Measurements from ENCODE around the gene SOHLH1.

SOHLH1 gene

DNA sequence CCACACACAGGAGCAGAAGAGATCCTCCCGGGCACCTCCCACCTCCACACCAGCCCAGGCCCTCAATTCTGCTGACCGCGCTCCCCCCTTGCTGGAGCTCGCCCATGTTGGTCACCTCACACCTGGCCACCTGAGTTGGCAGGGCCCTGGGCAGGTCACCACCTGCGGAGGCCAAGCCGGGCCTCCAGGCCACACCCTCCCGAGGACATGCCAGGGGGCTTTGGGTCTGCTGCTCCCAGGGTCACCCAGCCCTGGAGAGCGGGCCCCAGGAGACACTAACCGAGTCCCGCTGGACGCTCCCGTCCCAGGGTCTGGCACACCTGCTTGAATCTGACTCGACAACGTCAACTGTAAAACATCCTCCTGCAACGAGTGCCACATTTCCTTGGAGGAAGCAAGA lies 2.1 kb downstream of the SOHLH1 start:
- H3K9me2 ChIP-seq (replicated peaks; ENCODE audit: control insufficient read depth, low read length) = no peaks in the 10 kb centered on the region
- no peaks in the 10 kb centered on the region for H4K20me1 ChIP-seq (ENCODE audit: control insufficient read depth, insufficient read depth, low read depth, low read length)
- no peaks in the 10 kb centered on the region for H3F3A ChIP-seq (ENCODE audit: control insufficient read depth, insufficient read depth)

DNA sequence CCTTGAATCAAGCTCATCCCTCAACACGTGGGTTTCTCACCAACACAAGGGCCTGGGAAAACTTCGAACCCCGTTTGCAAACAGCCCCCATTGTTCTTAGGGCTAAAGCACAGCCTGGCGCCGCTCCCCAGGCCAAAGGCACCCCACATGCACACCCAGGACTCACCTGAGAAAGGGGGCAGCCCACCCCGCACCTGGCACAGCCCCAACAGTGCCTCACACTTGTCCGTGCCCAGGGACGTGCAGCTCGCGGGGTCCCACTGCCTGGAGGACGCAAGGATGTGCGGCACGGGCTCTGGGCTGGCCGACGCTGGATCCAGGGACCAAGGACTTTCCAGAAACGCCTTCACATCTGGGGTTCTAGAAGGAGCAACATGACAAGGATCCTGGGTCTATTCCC lies 2.8 kb downstream of the SOHLH1 start:
- TF ChIP-seq CTCF (IDR thresholded peaks at IDR 0.05; ENCODE audit: low read depth, low read length, poor library complexity, severe bottlenecking) (no peak), EZH2phosphoT487 (IDR thresholded peaks at IDR 0.05; ENCODE audit: borderline replicate concordance, low read length) (no peak)
- Histone ChIP-seq H3K79me2 (ENCODE audit: control insufficient read depth, low read length) (no peaks in the 10 kb centered on the region), H3K4me3 (ENCODE audit: low read length) (no peak overlapping the region), H3K9me2 (replicated peaks; ENCODE audit: control insufficient read depth, low read length) (no peaks in the 10 kb centered on the region), H4K20me1 (ENCODE audit: control insufficient read depth, insufficient read depth, low read depth, low read length) (no peaks in the 10 kb centered on the region), H3K27me3 (ENCODE audit: control insufficient read depth, low read length) (no peaks in the 10 kb centered on the region), H3K27ac (ENCODE audit: low read depth, low read length) (no peak overlapping the region), H3K4me2 (ENCODE audit: low read length) (no peak overlapping the region), H3K36me3 (ENCODE audit: control insufficient read depth, low read length) (no peaks in the 10 kb centered on the region), H3F3A (ENCODE audit: control insufficient read depth, insufficient read depth) (no peaks in the 10 kb centered on the region), H3K9me3 (ENCODE audit: control insufficient read depth, insufficient read depth, low read length) (no peaks in the 10 kb centered on the region), H3K4me1 (ENCODE audit: control insufficient read depth, low read length) (no peaks in the 10 kb centered on the region)

More for the DNA sequence above, 2.1 kb downstream of the SOHLH1 start:
- Histone ChIP-seq H3K4me3 (ENCODE audit: low read length) (no peak overlapping the region), H3K27me3 (ENCODE audit: control insufficient read depth, low read length) (no peaks in the 10 kb centered on the region), H3K27ac (ENCODE audit: low read depth, low read length) (no peak overlapping the region), H3K9me3 (ENCODE audit: control insufficient read depth, insufficient read depth, low read length) (no peaks in the 10 kb centered on the region), H3K36me3 (ENCODE audit: control insufficient read depth, low read length) (no peaks in the 10 kb centered on the region), H3K79me2 (ENCODE audit: control insufficient read depth, low read length) (no peaks in the 10 kb centered on the region), H3K4me2 (ENCODE audit: low read length) (no peak overlapping the region), H3K4me1 (ENCODE audit: control insufficient read depth, low read length) (no peaks in the 10 kb centered on the region)
- TF ChIP-seq EZH2phosphoT487 (IDR thresholded peaks at IDR 0.05; ENCODE audit: borderline replicate concordance, low read length) = no peak
- TF ChIP-seq CTCF (IDR thresholded peaks at IDR 0.05; ENCODE audit: low read depth, low read length, poor library complexity, severe bottlenecking) = no peak

- H3K36me3 ChIP-seq (ENCODE audit: control insufficient read depth, low read length) = no peaks in the 10 kb centered on the region
- TF ChIP-seq EZH2phosphoT487 (IDR thresholded peaks at IDR 0.05; ENCODE audit: borderline replicate concordance, low read length) (no peak), CTCF (IDR thresholded peaks at IDR 0.05; ENCODE audit: low read depth, low read length, poor library complexity, severe bottlenecking) (no peak)
- no peaks in the 10 kb centered on the region for H3F3A ChIP-seq (ENCODE audit: control insufficient read depth, insufficient read depth)
- no peaks in the 10 kb centered on the region for H3K9me2 ChIP-seq (replicated peaks; ENCODE audit: control insufficient read depth, low read length)
- no peaks in the 10 kb centered on the region for H3K9me3 ChIP-seq (ENCODE audit: control insufficient read depth, insufficient read depth, low read length)
- H3K4me3 ChIP-seq (ENCODE audit: low read length) = no peak overlapping the region
- no peaks in the 10 kb centered on the region for H3K27me3 ChIP-seq (ENCODE audit: control insufficient read depth, low read length)
- H3K4me2 ChIP-seq (ENCODE audit: low read length) = no peak overlapping the region
- no peaks in the 10 kb centered on the region for H4K20me1 ChIP-seq (ENCODE audit: control insufficient read depth, insufficient read depth, low read depth, low read length)
- no peaks in the 10 kb centered on the region for H3K4me1 ChIP-seq (ENCODE audit: control insufficient read depth, low read length)
- no peaks in the 10 kb centered on the region for H3K79me2 ChIP-seq (ENCODE audit: control insufficient read depth, low read length)
- no peak overlapping the region for H3K27ac ChIP-seq (ENCODE audit: low read depth, low read length)
Observed at GRCh38 chr9:135695642-135696041, 3.6 kb downstream of the SOHLH1 start.

- H3K79me2 ChIP-seq (ENCODE audit: control insufficient read depth, low read length) = no peaks in the 10 kb centered on the region
- no peak for TF ChIP-seq CTCF (IDR thresholded peaks at IDR 0.05; ENCODE audit: low read depth, low read length, poor library complexity, severe bottlenecking)
- TF ChIP-seq EZH2phosphoT487 (IDR thresholded peaks at IDR 0.05; ENCODE audit: borderline replicate concordance, low read length) = no peak
- no peaks in the 10 kb centered on the region for H3K27me3 ChIP-seq (ENCODE audit: control insufficient read depth, low read length)
- no peaks in the 10 kb centered on the region for H3K9me2 ChIP-seq (replicated peaks; ENCODE audit: control insufficient read depth, low read length)
- H3K27ac ChIP-seq (ENCODE audit: low read depth, low read length) = no peak overlapping the region
- H3K4me1 ChIP-seq (ENCODE audit: control insufficient read depth, low read length) = no peaks in the 10 kb centered on the region
- no peak overlapping the region for H3K4me3 ChIP-seq (ENCODE audit: low read length)
- no peaks in the 10 kb centered on the region for H3F3A ChIP-seq (ENCODE audit: control insufficient read depth, insufficient read depth)
- H3K4me2 ChIP-seq (ENCODE audit: low read length) = no peak overlapping the region
- H4K20me1 ChIP-seq (ENCODE audit: control insufficient read depth, insufficient read depth, low read depth, low read length) = no peaks in the 10 kb centered on the region
- no peaks in the 10 kb centered on the region for H3K36me3 ChIP-seq (ENCODE audit: control insufficient read depth, low read length)
- no peaks in the 10 kb centered on the region for H3K9me3 ChIP-seq (ENCODE audit: control insufficient read depth, insufficient read depth, low read length)
Observed at GRCh38 chr9:135695036-135695435, 4.2 kb downstream of the SOHLH1 start.

Measured in DOHH2 (cell line).